Astrocyte of the cerebellum (primary cell): ENCODE measurements around the gene USP40.

Experiments used
- DNase-seq: peaks from one replicate; pipeline ENCODE4 v3.0.0-alpha.2; 2011; ENCODE audit warnings: low read depth
- H3K4me3 ChIP-seq: 2 replicates; pipeline ENCODE4 v1.5.1; 2011; ENCODE audit warnings: mild to moderate bottlenecking, low read depth, low read length, moderate library complexity
- CTCF ChIP-seq: IDR thresholded peaks from 2 replicates; pipeline ENCODE4 v1.5.1; 2012; ENCODE audit warnings: low read length, low read depth, moderate library complexity, mild to moderate bottlenecking; ENCODE audit errors: missing control alignments
- in situ Hi-C: cut with HindIII; loops from 2 replicates; pipeline ENCODE4 v1.10.0; 2017; ENCODE audit warnings: low sequenced_read_pairs

USP40 gene

GRCh38 chr2:233468741-233469110 is 97.9 kb downstream of the USP40 start:
- no peak overlapping the region for H3K4me3 ChIP-seq
- TF ChIP-seq CTCF, result no peak
- in situ Hi-C loops, result no loop called here
- no peak for DNase-seq

GRCh38 chr2:233468047-233468740 is 98.4 kb downstream of the USP40 start:
- DNase-seq, result no peak
- in situ Hi-C loops, result no loop called here
- TF ChIP-seq CTCF, result no peak
- no peak overlapping the region for H3K4me3 ChIP-seq

- H3K4me3 ChIP-seq, result no peak overlapping the region
- no peak for DNase-seq
- no peak for TF ChIP-seq CTCF
- in situ Hi-C loops, result no loop called here
Measured at GRCh38 chr2:233466991-233467603, 99.5 kb downstream of the USP40 start.

DNA sequence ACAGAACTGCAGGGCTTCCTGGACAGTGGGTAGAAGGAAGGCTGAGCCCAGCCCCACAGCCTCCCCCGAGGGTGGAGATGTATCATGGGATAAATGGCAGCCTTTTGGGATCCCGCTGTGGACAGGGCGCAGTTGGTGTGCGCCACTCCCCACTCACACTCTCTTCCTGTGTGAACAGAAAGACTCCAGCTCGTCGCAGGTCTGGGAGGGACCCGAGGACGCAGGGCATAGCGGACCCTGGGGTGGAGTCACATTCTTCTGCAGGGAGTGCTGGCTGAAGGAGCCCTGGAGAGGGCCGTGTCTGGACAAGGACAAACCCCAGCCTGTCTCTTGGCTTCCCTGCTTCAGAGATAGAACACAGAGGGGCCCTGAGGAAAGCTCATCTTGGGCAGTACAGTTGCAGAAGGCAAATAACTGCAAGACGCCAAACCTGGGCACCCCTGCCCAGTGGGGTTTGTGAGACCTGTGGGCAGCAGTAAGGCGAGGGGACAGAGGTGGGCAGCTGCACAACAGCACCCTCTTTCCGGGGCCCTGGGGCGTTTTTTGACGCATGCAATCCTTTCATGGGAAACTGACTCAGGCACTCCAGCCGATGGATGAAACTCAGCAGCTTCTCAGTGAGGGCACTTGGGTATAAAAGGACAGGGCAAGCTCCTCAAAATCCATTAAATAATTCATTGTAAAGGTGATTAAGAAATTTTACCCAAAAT is 101.9 kb downstream of the USP40 start:
- no peak overlapping the region for H3K4me3 ChIP-seq
- no peak for TF ChIP-seq CTCF
- in situ Hi-C loops, result no loop called here
- no peak for DNase-seq

- no peak for TF ChIP-seq CTCF
- in situ Hi-C loops, result no loop called here
- H3K4me3 ChIP-seq, result no peak overlapping the region
- no peak for DNase-seq
Measured at GRCh38 chr2:233464056-233464455, 102.5 kb downstream of the USP40 start.

- in situ Hi-C loops, result no loop called here
- no peak for DNase-seq
- no peak for TF ChIP-seq CTCF
- no peak overlapping the region for H3K4me3 ChIP-seq
Measured at GRCh38 chr2:233463586-233463985, 103.0 kb downstream of the USP40 start.
